HG03139 (cell line): Measurements from ENCODE around the gene PATJ.
"Not testable (repeated sequence)": the region's sequence is repeated elsewhere in the genome, so short reads cannot be mapped to it uniquely, and the experiment has no call there.

ENCODE experiments used
- ATAC-seq: cut with Tn5 transposase; IDR thresholded peaks from one replicate; pipeline ENCODE4 v1.9.1; 2021; ENCODE audit not compliant: unreplicated experiment

The PATJ gene

DNA sequence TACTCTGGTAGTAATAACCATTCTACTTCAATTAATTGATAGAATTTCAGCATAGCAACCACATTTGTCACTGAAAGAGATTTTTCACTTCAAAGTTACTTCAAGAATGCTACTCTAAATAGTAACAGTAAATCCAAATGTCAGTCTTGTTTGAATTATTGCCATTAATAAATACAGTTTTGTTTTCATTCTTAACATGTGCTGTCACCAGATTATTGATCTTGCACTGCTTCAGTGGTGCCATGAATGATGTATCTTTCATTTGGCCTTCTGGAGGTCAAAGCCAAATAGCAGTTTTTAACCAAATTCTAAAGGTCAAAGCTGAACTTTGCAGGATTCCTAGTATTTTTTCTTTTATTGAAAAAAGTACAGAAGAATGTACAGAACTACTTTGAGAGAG, 199.5 kb downstream of the PATJ start:
- no peak for ATAC-seq

DNA sequence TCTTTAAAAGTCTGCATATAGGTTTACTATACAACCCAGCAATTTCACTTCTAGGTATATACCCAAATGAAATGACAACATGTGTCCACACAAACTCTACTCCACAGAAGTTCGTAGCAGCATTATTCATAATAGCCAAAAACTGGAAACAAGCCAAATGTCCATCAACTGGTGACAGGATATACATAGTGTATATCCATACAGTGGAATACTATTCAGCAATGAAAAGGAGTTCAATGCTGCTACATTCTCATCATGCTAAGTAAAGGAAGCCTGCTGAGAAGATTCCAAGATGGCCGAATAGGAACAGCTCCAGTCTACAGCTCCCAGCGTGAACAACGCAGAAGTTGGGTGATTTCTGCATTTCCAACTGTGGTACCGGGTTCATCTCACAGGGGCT, 200.6 kb downstream of the PATJ start:
- ATAC-seq: no peak

- ATAC-seq: not testable (repeated sequence)
Measured at GRCh38 chr1:61948685-61949084, 206.4 kb downstream of the PATJ start.

DNA sequence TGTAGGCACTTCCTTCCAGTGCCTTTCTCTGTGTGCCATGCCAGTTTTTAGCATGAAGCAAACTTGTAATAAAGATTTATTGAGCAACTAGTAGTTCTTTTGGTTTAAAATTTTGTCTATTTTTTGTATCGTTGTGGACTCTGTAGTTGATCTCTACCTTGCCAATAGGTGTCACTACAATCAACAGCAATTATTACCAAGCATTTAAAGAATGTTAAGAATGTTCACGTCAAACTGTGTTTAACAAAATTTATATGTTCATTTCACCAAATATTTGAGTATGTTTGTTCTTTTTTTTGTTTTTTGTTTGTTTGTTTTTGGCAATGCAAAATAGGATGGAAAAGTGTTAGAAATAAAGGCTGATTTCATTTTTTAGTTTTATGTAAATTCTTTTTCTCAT, 208.1 kb downstream of the PATJ start:
- ATAC-seq: no peak

DNA sequence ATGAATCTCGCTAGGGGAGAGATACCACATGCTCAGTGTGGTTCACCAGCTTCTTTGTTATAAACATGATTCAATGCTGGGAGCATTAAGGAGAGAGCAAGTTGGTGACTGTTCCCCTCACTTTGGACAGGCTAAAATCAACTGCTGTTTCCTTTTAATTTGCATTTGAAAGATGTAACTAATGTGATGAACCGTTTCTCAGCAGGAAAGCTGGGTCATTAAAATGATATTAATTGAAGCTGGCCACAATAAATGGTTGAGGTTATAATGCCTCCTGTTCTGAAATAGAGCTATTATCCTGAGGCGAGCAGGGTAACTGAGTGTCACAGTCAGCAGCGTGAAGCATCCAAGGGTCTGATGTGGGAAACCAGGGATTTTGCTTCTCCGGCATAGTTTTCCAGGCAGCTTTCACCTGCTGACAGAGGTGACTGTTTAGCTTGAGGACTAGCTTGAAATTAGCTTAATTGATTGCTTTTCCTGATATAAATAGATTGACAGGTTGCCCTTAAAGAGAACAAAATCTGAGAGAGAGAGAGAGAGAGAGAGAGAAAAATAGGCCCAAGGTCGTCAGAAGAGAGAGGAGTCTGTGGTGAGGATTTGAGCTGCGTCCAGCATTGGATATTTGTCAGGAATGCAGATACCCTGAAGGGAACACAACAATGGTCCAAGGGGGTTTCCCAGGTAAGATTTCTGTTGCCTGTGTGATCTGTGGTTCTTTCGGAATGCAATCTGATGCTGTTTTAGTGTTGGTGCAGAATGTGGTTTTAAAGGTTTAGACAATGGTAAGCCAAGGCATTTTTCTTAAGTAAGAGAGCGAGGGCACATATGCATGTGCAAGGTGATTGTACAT, 209.7 kb downstream of the PATJ start:
- ATAC-seq: no peak

- ATAC-seq: no peak
Measured at GRCh38 chr1:61952675-61953074, 210.4 kb downstream of the PATJ start.

DNA sequence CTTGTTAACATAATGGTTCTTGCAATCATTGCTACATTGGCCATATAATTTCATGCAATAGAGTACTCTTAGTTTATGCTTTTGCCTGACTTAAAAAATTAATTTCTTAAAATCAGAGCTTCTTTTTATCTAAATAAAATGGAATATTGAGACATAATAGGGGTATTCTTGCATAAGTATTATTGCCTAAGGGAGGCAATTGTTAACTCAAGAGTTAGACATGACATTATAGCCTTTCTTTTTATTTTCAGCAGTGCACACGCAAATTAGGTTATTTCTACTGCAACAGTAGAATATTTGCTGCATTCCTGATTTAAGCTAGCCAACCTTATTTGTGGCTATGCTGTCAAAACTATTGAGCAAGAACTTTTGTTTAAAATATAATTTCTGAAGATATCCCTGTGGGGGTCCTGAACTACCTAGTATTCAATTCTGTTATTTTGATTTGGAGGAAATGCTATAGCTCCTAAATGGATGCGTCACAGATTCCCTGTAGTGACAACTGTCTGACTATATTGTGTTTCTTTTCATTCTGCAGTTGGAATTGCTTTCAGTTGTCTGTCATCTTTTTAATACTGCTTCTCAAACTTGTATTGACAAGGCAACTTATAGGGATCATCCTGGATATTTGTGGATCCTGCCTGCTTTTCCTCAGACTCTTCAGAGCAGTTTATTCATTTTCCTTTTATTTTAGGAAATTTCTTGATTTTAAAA, 211.0 kb downstream of the PATJ start:
- ATAC-seq: no peak

GRCh38 chr1:61953790-61954150, 211.5 kb downstream of the PATJ start:
- ATAC-seq: no peak

DNA sequence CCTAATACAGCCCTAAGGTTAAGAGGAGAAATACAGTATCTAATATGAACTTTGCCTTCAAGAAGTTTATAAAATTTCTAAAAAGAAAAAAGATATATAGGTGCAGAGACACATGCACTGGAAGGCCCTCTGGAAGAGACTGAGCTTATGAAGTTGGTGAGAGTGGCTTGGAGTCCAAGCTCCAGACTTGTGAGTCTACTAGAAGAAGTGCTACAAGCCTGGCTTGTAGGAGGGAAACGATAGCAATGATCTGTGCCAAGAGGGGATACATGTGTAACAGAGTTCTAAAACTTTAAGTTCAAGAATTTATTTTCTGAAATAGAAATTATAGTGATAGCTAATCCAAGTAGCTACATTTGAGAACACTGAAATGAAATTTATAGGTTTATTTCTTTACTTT, 213.0 kb downstream of the PATJ start:
- ATAC-seq: no peak

DNA sequence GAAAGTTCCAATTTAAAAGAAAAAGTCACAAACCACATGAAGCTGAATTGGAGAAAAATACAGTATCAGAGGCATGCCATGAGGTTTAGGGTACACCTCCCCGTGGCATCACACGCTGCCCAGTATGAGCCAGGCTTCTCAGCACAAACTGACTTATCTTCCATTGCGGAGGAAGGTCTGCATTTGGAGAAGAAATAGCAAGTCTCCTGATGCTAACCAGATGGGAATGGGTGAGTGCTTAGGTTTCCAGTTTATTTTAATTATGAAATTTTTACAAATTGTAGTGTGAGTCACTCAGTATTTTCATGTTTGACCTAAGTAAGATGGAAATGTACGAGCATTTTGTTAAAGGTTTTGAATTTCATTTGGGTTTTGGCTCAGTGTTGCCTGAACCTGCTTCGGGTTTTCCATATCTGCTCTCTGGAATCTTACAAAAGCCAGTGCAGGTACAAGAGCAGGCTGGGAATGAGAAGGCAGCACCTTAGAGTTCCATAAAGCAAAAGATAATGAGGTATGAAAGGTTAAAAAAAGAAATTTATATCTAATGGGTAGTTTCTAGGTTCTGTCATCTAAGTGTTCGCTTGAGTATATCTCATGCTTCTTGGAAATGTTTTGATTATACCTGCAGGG, 213.9 kb downstream of the PATJ start:
- no peak for ATAC-seq

DNA sequence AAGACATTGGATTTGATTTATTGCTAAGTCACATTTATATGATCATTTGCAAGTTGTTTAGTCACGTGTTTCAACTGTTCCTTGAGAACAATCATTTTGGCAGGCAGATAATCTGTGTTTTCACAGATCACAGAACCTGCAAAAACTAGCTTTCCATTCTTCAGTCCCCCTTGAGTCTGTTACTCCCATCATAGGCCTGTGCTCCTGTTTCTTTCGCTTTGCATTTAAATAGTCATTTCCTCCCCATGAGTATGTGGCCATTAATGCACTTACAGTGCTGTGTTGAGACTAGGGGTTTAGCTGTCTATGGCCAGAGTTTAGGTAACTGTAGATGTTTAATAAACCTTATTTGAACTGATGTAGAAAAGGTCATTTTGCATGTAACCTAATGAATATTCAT, 214.5 kb downstream of the PATJ start:
- ATAC-seq: no peak

GRCh38 chr1:61961009-61961408, 218.7 kb downstream of the PATJ start:
- ATAC-seq: no peak

DNA sequence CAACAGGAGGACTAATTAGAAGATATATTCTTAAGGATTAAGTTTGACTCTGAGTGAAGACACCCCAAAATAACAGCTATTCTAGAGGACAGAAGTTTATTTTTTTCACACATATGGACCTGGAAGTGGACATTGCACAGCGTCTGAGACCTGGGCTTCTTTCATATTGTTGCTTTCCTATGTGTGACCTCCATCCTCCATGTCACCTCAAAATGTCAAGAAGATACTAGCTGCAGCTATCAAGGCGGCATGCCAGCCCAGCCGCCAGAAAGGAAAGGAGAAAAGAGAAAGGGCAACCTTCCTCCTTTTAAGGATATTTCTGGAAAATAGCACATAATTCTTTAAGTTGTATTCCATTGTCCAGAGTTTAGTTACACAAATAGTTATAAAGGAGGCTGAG, 220.4 kb downstream of the PATJ start:
- ATAC-seq: no peak

DNA sequence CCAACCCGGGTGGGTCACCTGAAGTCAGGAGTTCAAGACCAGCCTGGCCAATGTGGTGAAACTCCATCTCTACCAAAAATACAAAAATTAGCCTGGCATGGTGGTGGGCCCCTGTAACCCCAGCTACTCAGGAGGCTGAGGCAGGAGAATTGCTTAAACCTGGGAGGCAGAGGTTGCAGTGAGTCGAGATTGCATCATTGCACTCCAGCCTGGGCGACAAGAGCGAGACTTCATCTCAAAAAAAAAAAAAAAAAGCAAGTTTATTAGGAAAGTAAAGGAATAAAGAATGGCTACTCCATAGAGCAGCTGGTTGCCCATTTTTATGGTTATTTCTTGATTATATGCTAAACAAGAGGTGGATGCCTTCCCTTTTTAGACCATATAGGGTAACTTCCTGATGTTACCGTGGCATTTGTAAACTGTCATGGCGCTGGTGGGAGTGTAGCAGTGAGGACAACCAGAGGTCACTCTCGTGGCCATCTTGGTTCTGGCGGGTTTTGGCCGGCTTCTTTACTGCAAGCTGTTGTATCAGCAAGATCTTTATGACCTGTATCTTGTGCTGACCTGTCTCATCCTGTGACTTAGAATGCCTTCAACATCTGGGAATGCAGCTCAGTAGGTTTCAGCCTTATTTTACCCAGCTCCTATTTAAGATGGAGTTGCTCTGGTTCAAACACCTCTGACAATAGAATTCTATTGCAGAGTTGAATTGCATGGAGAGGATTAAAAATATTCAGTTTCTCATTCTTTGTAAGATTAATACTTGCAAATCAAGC, 224.4 kb downstream of the PATJ start:
- ATAC-seq: not testable (repeated sequence)

GRCh38 chr1:61967750-61968149, 225.5 kb downstream of the PATJ start:
- ATAC-seq: no peak

DNA sequence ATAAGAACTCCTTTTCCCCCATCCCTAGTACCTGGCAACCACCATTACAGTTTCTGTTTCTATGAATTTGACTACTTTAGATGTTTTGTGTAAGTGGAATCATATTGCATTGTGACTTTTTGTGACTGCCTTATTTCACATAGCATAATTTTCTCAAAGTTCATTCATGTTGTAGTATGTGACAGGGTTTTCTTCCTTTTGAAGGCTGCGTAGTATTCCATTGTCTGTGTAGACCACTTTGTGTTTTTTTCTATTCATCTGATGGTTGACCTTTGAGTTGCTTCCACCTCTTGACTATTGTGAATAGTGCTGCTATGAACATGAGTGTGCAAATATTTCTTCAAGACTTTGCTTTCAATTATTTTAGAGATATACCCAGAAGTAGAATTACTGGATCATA, 226.6 kb downstream of the PATJ start:
- ATAC-seq: no peak

DNA sequence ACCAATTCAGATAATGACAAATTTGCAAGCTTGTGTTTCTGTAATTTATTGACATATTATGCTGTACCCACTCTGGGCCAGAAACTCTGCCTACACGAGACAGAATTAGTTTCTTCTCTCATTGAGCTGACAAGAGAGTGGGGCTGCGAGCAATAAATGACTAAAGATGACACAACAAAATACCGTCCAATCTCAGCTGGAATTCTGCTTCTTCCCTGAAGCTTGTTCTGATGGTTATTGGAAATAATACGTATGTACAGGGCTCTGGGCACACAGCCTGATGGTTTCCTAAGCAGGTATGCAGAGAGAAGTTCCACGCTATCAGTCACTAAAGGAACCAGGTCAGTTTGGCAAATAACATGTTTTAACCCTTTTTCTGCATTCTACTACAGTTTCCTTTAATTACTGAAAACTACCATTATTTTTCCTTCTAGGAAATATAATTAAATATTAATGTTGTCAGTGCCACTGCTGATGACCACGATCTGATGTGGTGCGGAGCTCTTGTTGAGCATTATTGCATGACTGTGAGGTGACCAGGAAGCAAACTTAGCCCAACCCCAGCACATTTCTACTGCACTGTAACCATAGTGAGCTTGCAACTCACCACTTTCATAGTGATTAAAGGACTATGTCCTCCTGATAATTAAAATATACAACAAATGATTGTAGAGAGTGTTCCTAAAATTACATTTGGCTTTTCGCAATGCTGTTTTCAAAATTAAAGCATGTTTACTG, 231.0 kb downstream of the PATJ start:
- no peak for ATAC-seq

- no peak for ATAC-seq
Measured at GRCh38 chr1:61975638-61976037, 233.4 kb downstream of the PATJ start.

GRCh38 chr1:61976566-61976965, 234.3 kb downstream of the PATJ start:
- ATAC-seq: no peak

DNA sequence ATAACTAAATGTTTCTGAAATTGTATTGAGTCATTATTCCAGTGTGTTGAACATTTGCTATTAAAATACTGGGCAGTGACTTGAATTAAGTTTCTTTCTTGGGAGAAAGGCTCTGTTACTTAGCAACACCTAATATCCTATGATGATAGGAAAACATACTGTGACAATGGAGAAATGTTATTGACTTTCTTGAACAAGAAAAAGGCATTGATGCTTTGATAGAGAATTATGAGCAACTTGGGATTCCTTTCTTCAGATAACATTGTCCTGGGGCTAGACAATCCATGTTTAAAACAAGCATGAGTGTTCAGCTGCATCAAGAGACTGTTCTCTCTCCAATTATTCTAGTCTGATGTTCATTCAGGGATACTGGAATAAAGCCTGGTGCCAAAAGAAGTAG, 236.5 kb downstream of the PATJ start:
- no peak for ATAC-seq

GRCh38 chr1:61979729-61980128, 237.4 kb downstream of the PATJ start:
- ATAC-seq: no peak
